SIG-M5 treated with dmso at 0.1 percent for 504 hours (cell line): Measurements from ENCODE around the gene HOXA9.

Experiments used
- DNase-seq: peaks from one replicate; lab custom pipeline; 2025; ENCODE audit not compliant: unreplicated experiment; lab: John Stamatoyannopoulos, UW

Gene HOXA9

DNA sequence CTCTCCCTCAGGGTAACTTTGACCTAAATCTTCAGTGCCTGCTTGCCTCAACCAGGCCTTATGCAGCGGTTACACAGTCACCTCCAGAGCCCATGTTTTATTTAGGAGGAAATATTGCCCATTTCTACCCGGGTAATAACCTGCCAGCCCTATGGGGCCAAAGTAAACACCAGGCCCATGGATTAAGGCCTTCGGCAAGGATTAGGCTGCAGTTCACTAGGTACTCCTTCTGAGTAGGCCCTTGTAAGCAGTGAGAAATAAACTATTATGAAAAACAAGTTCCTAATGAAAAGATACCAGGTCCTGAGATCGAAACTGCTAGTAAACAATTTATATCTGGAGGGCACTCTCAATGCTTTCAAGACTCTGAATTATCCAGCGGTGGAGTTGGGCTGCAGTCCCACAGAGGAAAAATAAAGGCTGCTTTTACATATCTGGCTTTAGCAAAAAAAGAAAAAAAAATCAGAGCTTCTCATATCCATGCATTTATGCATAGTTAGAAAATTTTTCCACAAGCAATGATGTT, 12.5 kb upstream of the HOXA9 start:
- DNase-seq = no peak

DNA sequence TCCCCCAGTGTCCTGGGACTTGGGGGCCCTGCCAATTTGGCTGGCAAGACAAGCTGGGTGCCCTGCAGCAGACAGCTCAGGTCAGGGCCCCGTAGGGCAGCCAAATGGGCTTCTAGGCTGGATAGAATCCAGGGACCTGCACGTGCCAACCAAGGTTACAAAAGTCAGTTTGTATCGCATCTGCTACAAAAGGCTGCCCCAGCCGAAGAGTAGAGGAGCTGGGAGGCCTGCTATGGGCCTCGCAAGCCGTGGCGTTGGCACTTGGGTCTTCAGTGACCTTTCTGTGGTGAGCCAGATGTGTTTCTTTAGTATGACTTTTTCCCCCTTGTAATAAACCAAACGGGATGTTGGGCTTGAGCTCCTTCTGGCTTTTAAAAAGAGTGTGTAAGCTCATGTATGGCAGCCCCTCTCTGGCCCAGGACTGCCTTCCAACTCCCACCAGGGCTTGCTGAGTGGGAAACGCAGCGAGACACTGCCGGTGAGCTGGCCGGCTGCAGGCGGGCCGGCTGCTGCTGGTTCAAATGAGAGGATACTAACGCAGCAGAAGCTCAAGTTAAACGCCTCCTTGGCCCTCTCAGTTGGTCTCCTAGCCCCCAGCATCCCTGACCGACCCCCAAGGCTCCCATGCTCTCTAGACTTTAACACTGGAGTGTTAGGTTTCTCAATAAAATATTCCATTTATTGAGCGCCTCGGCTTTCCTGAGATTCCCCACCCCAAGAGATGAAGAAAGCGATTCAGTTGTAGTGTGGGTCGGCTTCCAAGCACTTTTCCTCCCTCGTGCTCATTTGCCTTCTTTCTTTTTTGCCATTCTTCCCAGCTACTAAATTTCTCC, 11.8 kb upstream of the HOXA9 start:
- no peak for DNase-seq

DNA sequence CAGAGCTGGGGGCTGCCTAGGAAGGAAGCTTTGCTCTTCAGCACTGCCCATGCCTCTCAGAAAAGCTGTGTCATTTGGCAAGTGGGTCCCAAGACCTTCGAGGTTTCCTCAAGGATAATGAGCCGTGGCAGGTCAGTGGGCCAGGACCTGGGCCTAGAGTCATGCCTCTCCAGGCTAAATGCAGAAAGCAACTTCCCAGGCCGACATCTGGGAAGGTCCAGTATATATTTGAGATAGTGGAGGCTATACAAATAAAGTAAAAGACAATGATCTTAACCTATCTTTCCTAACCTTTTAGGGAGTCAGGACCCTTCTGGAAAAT, 11.1 kb upstream of the HOXA9 start:
- DNase-seq = no peak

DNA sequence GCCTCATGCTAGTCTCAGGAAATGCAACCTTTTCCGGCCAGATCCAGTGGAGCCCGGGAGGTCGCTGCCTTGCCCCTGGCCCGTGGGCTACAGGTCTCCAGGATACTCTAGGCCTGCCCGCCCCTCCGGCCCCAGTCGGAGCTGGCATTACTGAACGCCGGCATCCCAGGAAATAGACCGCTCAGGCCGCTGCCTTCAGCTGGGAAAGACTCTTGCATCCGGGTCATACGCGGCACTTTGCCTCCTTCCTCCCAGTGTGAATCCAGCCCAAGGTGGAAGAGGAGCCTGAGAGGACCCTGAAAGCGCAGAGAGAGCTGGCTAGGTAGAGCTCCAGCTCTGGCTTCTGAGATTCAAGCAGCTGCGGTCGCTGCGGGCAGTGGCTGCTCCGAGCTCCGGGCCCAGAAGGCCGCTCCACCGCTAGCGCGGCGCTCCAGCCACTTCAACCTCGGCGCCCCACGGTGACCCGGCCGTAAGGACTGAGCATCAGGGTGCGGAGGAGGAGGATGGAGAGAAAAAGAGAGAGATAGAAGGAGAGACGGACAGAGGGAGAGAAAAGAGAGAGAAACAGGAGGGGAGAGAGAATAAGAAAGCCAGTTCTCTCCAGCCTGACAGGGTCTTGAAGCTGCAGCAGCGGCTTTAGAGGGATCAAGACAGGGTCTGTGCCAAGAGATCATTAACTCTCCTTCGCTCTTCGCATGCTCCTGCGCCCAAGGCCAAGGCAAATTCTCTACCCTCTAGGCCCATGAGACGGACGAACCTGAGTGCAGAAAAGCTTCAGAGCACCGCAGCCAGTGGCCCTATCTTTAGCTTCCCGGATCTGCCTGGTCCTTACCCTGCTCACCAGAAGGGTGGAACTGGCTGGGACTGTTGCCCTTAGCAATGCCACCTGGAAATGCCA, 10.5 kb upstream of the HOXA9 start:
- DNase-seq = no peak

DNA sequence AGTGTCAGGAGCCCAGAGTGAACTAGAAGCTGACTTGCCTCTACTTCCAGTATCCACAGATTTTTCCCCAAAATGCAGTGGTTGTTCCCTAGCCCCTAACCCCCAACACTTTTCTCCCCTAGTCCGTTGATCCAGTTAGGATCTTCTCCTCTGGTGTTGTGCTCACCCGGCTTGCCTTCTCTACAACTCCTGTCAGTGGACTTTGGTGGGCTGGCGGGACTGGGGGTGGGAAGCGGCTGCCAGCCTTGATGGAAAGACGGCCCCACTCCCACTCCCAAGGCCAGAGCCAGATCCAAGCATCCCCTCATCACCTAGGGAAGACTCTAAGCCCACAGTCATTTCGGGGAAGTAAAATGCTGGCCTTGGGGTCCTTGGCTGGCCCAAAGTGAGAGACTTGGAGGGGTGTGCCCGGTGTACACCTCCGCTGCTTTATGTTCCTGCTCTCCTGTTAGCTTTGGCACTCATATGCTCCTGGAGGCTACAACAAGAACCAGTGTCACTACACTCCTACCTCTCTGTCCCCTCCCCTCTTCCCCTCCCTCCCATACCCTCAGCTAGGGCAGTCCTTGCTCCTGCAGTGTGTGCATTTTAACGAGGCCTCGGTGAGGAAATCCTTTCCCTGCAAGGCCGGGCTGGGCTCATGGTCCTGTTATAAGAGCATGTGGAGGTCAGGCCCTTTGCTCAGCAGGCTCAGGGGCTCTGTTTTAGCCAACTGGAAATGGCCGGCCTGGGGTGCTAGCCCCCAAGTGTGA, 9.7 kb upstream of the HOXA9 start:
- no peak for DNase-seq

DNA sequence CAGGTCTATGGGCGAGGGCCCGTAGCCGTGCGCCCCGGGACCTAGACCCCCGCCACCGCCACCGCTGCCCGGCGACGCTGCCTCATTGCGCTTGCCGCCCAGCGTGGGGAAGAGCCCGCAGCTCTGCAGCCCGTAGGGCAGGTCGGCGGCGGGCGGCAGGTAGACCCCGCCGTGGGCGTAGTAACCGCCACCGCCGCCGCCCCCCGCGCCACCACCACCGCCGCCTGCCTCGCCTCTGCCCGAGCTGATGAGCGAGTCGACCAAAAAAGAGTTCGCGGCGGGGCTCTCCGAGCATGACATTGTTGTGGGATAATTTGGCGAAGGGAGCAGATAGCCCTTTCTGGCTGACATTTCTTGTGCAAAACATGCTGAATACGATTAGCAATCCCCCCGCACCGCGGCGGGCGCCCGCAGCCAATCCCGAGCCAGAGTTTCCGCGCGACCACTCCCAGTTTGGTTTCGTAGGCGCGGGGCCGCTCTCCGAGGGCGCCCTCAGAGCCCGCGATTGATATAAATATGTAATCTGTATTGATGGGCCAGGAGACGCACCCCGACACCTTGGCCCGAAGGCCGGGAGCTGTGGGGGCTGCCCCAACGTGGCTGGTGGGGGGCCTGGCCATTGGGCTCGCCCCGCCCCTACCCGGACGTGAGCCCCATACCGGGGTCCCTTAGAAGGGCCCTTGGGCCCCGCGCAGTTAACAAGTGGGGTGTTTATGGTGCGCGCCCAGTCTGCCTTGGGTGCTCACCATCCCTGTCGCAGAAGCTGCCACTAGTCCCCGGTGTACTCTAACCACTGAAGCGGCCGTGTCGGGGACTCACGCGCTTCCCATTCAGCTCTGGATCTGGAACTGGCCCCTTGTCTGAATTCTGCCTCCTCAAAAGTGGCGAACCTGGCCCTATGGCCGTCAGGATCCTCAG, 8.9 kb upstream of the HOXA9 start, which contains the start of gene HOXA10:
Gene HOXA10, minus strand, starts transcription at position 365 of the 918 bp plus-strand sequence. Its CDS starts 14 bp downstream, at position 351.
- DNase-seq = no peak

DNA sequence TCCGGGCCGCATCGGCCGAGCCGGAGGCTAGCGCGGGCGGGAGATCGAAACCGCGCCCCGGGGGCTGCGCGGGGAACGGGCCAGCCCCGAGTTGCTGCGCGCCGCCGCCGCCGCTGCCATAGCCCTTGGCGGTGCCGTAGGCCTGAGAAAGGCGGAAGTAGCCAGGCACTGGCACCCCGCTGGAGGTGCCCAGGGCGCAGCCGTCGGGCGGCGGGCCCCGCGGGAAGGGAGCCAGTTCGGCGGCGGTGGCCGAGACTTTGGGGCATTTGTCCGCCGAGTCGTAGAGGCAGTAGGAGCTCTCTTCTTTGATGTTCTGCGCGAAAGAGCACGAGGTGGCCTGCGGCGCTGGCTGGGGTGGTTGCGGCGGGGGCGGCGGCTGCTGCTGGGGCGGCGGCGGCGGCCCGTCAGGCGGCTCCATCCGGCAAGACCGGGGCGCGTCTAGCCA, 8.2 kb upstream of the HOXA9 start:
- no peak for DNase-seq

GRCh38 chr7:27172823-27173510, 7.6 kb upstream of the HOXA9 start:
- DNase-seq = no peak

GRCh38 chr7:27172315-27172774, 7.0 kb upstream of the HOXA9 start:
- no peak for DNase-seq

GRCh38 chr7:27171637-27172314, 6.4 kb upstream of the HOXA9 start:
- no peak for DNase-seq

DNA sequence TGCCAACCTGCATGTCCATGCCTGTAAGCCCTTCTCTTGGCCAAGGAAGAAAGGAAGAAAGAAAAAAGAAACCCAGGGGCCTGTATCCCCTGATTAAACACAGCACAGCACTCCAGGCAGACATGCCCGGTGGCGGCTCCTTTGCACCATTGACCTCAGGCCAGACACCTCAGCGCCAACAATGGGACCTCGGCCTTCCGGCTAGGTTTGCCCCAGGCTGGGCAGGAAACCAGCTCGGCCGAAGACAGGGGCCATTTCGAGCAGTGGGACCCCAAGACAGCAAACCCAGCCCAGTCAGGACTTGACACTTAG, 5.9 kb upstream of the HOXA9 start:
- no peak for DNase-seq

GRCh38 chr7:27170426-27171324, 5.3 kb upstream of the HOXA9 start:
- no peak for DNase-seq

- no peak for DNase-seq
These were observed 4.5 kb upstream of the HOXA9 start for GRCh38 chr7:27169658-27170425.

DNA sequence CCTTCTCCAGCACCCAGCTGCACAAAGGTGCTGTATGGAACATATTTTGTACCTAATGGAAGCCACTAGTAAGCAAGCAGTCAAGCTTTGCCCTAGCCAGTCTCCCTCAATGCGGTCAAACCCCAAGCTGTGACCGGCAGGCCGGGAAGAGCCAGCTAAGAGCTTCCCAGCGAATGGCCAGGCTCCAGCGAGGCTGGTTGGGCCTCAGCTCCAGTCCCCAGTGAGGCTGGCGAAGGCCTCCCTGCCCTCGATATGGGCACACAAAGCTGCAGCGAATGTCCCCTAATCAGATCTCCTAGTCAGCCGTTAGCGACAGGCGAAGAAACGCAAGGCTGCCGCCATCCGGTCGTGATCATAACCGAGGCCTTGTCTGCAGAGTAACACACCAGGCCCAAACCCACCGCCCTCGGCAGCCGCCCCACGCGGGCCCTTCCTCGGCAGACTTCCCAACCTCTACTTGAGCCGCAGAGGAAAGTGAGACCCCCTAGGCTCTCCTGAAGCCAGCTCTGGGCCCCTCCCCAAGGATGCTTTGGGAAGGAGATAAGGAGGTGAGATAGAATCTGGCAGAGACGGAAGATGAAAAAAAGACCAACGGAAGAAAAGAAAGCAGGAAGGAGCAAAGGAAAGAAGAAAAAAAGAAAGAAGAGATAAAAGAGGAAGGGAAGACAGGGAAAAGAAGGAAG, 3.1 kb upstream of the HOXA9 start:
- DNase-seq = no peak

DNA sequence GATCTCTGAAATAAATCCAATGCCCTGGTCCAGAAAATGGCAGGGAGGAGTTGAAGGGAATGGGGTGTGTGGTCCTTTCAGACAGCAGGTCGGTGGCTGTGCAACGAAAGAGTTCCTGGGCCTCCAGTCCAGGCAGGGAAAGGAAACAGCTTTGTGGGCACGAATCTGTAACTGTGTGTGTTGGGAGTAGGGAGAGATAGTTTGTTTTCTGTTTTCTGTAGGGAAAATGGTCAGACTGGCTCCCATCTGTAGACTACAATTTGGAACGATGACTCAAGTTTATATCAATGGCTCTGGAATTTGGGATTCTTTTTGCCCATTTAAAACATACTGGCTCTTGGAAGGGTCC, 2.6 kb upstream of the HOXA9 start:
- DNase-seq = no peak

- no peak for DNase-seq
These were observed 1.5 kb upstream of the HOXA9 start for GRCh38 chr7:27166531-27167505.
